ENCODE measurements around the gene PLA2G12A.
A peak's percentile ranks its signal among the peaks of the same experiment; 100 is the strongest.

The PLA2G12A gene

GRCh38 chr4:109748114-109748513, 18.2 kb upstream of the PLA2G12A start:
- Histone ChIP-seq H3K4me3 (ENCODE audit: low read depth in 1 of 2, low read length in 2 of 2) (no peak overlapping the region), H3K27me3 (ENCODE audit: low read depth, low read length) (no peaks in the 10 kb centered on the region), H3K4me1 (ENCODE audit: control insufficient read depth in 1 of 2, insufficient read depth in 2 of 2, low read length in 2 of 2) (no peaks in the 10 kb centered on the region), H3K27ac (ENCODE audit: low read length) (no peak overlapping the region), H3K9me3 (ENCODE audit: control insufficient read depth in 1 of 2, low read length in 2 of 2) (no peaks in the 10 kb centered on the region), H3K36me3 (ENCODE audit: control insufficient read depth in 1 of 2, insufficient read depth in 2 of 2, low read length in 2 of 2) (no peaks in the 10 kb centered on the region)

GRCh38 chr4:109746728-109747127, 16.9 kb upstream of the PLA2G12A start:
- H3K36me3 ChIP-seq (ENCODE audit: control insufficient read depth in 1 of 2, insufficient read depth in 2 of 2, low read length in 2 of 2) = no peaks in the 10 kb centered on the region
- H3K4me1 ChIP-seq (ENCODE audit: control insufficient read depth in 1 of 2, insufficient read depth in 2 of 2, low read length in 2 of 2) = no peaks in the 10 kb centered on the region

GRCh38 chr4:109745830-109746229, 16.0 kb upstream of the PLA2G12A start:
- no peak overlapping the region for H3K27ac ChIP-seq (ENCODE audit: low read length)
- no peak overlapping the region for H3K4me3 ChIP-seq (ENCODE audit: low read depth in 1 of 2, low read length in 2 of 2)
- H3K27me3 ChIP-seq (ENCODE audit: low read depth, low read length) = no peaks in the 10 kb centered on the region
- H3K4me1 ChIP-seq (ENCODE audit: control insufficient read depth in 1 of 2, insufficient read depth in 2 of 2, low read length in 2 of 2) = no peaks in the 10 kb centered on the region
- H3K9me3 ChIP-seq (ENCODE audit: control insufficient read depth in 1 of 2, low read length in 2 of 2) = no peaks in the 10 kb centered on the region
- no peaks in the 10 kb centered on the region for H3K36me3 ChIP-seq (ENCODE audit: control insufficient read depth in 1 of 2, insufficient read depth in 2 of 2, low read length in 2 of 2)

More at GRCh38 chr4:109746728-109747127, 16.9 kb upstream of the PLA2G12A start:
- Histone ChIP-seq H3K27ac (ENCODE audit: low read length) (no peak overlapping the region), H3K9me3 (ENCODE audit: control insufficient read depth in 1 of 2, low read length in 2 of 2) (no peaks in the 10 kb centered on the region), H3K27me3 (ENCODE audit: low read depth, low read length) (no peaks in the 10 kb centered on the region), H3K4me3 (ENCODE audit: low read depth in 1 of 2, low read length in 2 of 2) (no peak overlapping the region)

- no peak overlapping the region for H3K27ac ChIP-seq (ENCODE audit: low read length)
- H3K9me3 ChIP-seq (ENCODE audit: control insufficient read depth in 1 of 2, low read length in 2 of 2) = no peaks in the 10 kb centered on the region
- H3K4me1 ChIP-seq (ENCODE audit: control insufficient read depth in 1 of 2, insufficient read depth in 2 of 2, low read length in 2 of 2) = no peaks in the 10 kb centered on the region
- H3K4me3 ChIP-seq (ENCODE audit: low read depth in 1 of 2, low read length in 2 of 2) = no peak overlapping the region
- H3K36me3 ChIP-seq (ENCODE audit: control insufficient read depth in 1 of 2, insufficient read depth in 2 of 2, low read length in 2 of 2) = no peaks in the 10 kb centered on the region
- no peaks in the 10 kb centered on the region for H3K27me3 ChIP-seq (ENCODE audit: low read depth, low read length)
Measured at GRCh38 chr4:109739547-109739946, 9.7 kb upstream of the PLA2G12A start.

GRCh38 chr4:109738104-109738872, 8.4 kb upstream of the PLA2G12A start:
- Histone ChIP-seq H3K4me3 (ENCODE audit: low read depth in 1 of 2, low read length in 2 of 2) (no peak overlapping the region), H3K36me3 (ENCODE audit: control insufficient read depth in 1 of 2, insufficient read depth in 2 of 2, low read length in 2 of 2) (no peaks in the 10 kb centered on the region), H3K27ac (ENCODE audit: low read length) (no peak overlapping the region), H3K9me3 (ENCODE audit: control insufficient read depth in 1 of 2, low read length in 2 of 2) (no peaks in the 10 kb centered on the region), H3K4me1 (ENCODE audit: control insufficient read depth in 1 of 2, insufficient read depth in 2 of 2, low read length in 2 of 2) (no peaks in the 10 kb centered on the region), H3K27me3 (ENCODE audit: low read depth, low read length) (no peaks in the 10 kb centered on the region)

- peaks cover 0 to under 1% of the 10 kb centered on the region in 2 donors for H3K4me1 ChIP-seq (ENCODE audit: control insufficient read depth in 1 of 2, insufficient read depth in 2 of 2, low read length in 2 of 2)
- H3K27ac ChIP-seq (ENCODE audit: low read length) = no peak overlapping the region
- no peaks in the 10 kb centered on the region for H3K9me3 ChIP-seq (ENCODE audit: control insufficient read depth in 1 of 2, low read length in 2 of 2)
- no peaks in the 10 kb centered on the region for H3K27me3 ChIP-seq (ENCODE audit: low read depth, low read length)
- no peak overlapping the region for H3K4me3 ChIP-seq (ENCODE audit: low read depth in 1 of 2, low read length in 2 of 2)
- no peaks in the 10 kb centered on the region for H3K36me3 ChIP-seq (ENCODE audit: control insufficient read depth in 1 of 2, insufficient read depth in 2 of 2, low read length in 2 of 2)
Measured at GRCh38 chr4:109735566-109736365, 5.9 kb upstream of the PLA2G12A start.

- Histone ChIP-seq H3K9me3 (ENCODE audit: control insufficient read depth in 1 of 2, low read length in 2 of 2) (no peaks in the 10 kb centered on the region), H3K36me3 (ENCODE audit: control insufficient read depth in 1 of 2, insufficient read depth in 2 of 2, low read length in 2 of 2) (no peaks in the 10 kb centered on the region), H3K27me3 (ENCODE audit: low read depth, low read length) (no peaks in the 10 kb centered on the region), H3K4me1 (ENCODE audit: control insufficient read depth in 1 of 2, insufficient read depth in 2 of 2, low read length in 2 of 2) (peaks cover 0 to 9% of the 10 kb centered on the region in 2 donors), H3K27ac (ENCODE audit: low read length) (no peak overlapping the region), H3K4me3 (ENCODE audit: low read depth in 1 of 2, low read length in 2 of 2) (no peak overlapping the region)
Measured at GRCh38 chr4:109733728-109734127, 3.9 kb upstream of the PLA2G12A start.

GRCh38 chr4:109730619-109731545, 1.0 kb upstream of the PLA2G12A start:
- H3K27me3 ChIP-seq (ENCODE audit: low read depth, low read length) = no peaks in the 10 kb centered on the region
- H3K4me3 ChIP-seq (ENCODE audit: low read depth in 1 of 2, low read length in 2 of 2) = peak overlapping the region; percentile 94 to 95
- H3K9me3 ChIP-seq (ENCODE audit: control insufficient read depth in 1 of 2, low read length in 2 of 2) = no peaks in the 10 kb centered on the region
- no peaks in the 10 kb centered on the region for H3K36me3 ChIP-seq (ENCODE audit: control insufficient read depth in 1 of 2, insufficient read depth in 2 of 2, low read length in 2 of 2)
- H3K27ac ChIP-seq (ENCODE audit: low read length) = peak overlapping the region; percentile 91
- H3K4me1 ChIP-seq (ENCODE audit: control insufficient read depth in 1 of 2, insufficient read depth in 2 of 2, low read length in 2 of 2) = peaks cover 0 to 9% of the 10 kb centered on the region in 2 donors

GRCh38 chr4:109729117-109729717, 653 bp downstream of the PLA2G12A start:
- H3K4me1 ChIP-seq (ENCODE audit: control insufficient read depth in 1 of 2, insufficient read depth in 2 of 2, low read length in 2 of 2) = peaks cover 0 to 9% of the 10 kb centered on the region in 2 donors
- H3K36me3 ChIP-seq (ENCODE audit: control insufficient read depth in 1 of 2, insufficient read depth in 2 of 2, low read length in 2 of 2) = no peaks in the 10 kb centered on the region
- H3K27me3 ChIP-seq (ENCODE audit: low read depth, low read length) = no peaks in the 10 kb centered on the region
- H3K9me3 ChIP-seq (ENCODE audit: control insufficient read depth in 1 of 2, low read length in 2 of 2) = no peaks in the 10 kb centered on the region
- H3K4me3 ChIP-seq (ENCODE audit: low read depth in 1 of 2, low read length in 2 of 2) = peak overlapping the region; percentile 84 to 95
- H3K27ac ChIP-seq (ENCODE audit: low read length) = peak overlapping the region; percentile 46

GRCh38 chr4:109728385-109728784, 1.5 kb downstream of the PLA2G12A start:
- peak overlapping the region in 1 of 2 donors; percentile 84 for H3K4me3 ChIP-seq (ENCODE audit: low read depth in 1 of 2, low read length in 2 of 2)
- H3K27ac ChIP-seq (ENCODE audit: low read length) = no peak overlapping the region
- H3K9me3 ChIP-seq (ENCODE audit: control insufficient read depth in 1 of 2, low read length in 2 of 2) = no peaks in the 10 kb centered on the region
- peaks cover 0 to 9% of the 10 kb centered on the region in 2 donors for H3K4me1 ChIP-seq (ENCODE audit: control insufficient read depth in 1 of 2, insufficient read depth in 2 of 2, low read length in 2 of 2)
- H3K27me3 ChIP-seq (ENCODE audit: low read depth, low read length) = no peaks in the 10 kb centered on the region
- H3K36me3 ChIP-seq (ENCODE audit: control insufficient read depth in 1 of 2, insufficient read depth in 2 of 2, low read length in 2 of 2) = no peaks in the 10 kb centered on the region

Measured in muscle layer of duodenum (tissue), 2 donors.